Central memory CD4-positive, alpha-beta T cell (primary cell): ENCODE measurements around the gene VSTM4.

Source experiments
- DNase-seq: peaks from one replicate; pipeline ENCODE4 v3.0.0; 2022

VSTM4 gene

GRCh38 chr10:49070701-49071100 is 44.6 kb downstream of the VSTM4 start:
- DNase-seq, result no peak

- DNase-seq, result no peak
Observed at GRCh38 chr10:49068672-49069217, 46.6 kb downstream of the VSTM4 start.

- no peak for DNase-seq
Observed at GRCh38 chr10:49068209-49068608, 47.1 kb downstream of the VSTM4 start.

GRCh38 chr10:49066944-49067730 is 48.2 kb downstream of the VSTM4 start:
- DNase-seq, result no peak

- DNase-seq, result no peak
Observed at GRCh38 chr10:49062229-49062628, 53.1 kb downstream of the VSTM4 start.

GRCh38 chr10:49061667-49062066 is 53.7 kb downstream of the VSTM4 start:
- DNase-seq, result no peak

GRCh38 chr10:49058463-49059255 is 56.7 kb downstream of the VSTM4 start:
- no peak for DNase-seq

- DNase-seq, result no peak
Observed at GRCh38 chr10:49057231-49057880, 58.0 kb downstream of the VSTM4 start.

- DNase-seq, result no peak
Observed at GRCh38 chr10:49056356-49056755, 59.0 kb downstream of the VSTM4 start.

- no peak for DNase-seq
Observed at GRCh38 chr10:49055221-49055849, 60.0 kb downstream of the VSTM4 start.

- DNase-seq, result no peak
Observed at GRCh38 chr10:49054753-49055152, 60.6 kb downstream of the VSTM4 start.

GRCh38 chr10:49053998-49054692 is 61.2 kb downstream of the VSTM4 start:
- no peak for DNase-seq

- DNase-seq, result no peak
Observed at GRCh38 chr10:49053053-49053997, 62.0 kb downstream of the VSTM4 start.

GRCh38 chr10:49052069-49052468 is 63.3 kb downstream of the VSTM4 start:
- DNase-seq, result no peak

GRCh38 chr10:49050906-49051305 is 64.4 kb downstream of the VSTM4 start:
- no peak for DNase-seq

GRCh38 chr10:49050366-49050765 is 65.0 kb downstream of the VSTM4 start:
- no peak for DNase-seq

GRCh38 chr10:49049660-49050059 is 65.7 kb downstream of the VSTM4 start:
- DNase-seq, result no peak

GRCh38 chr10:49047128-49047639 is 68.1 kb downstream of the VSTM4 start:
- no peak for DNase-seq

- no peak for DNase-seq
Observed at GRCh38 chr10:49044293-49045193, 70.8 kb downstream of the VSTM4 start.

GRCh38 chr10:49040601-49041000 is 74.7 kb downstream of the VSTM4 start:
- no peak for DNase-seq
